B cell (primary cell): Measurements from ENCODE around the gene HCN1. TPM values are rescaled to one million over a fixed set of nuclear protein-coding genes. Genes with fewer than 3 reads are reported as not detected.

Experiments used
- ATAC-seq: fragments of 200-7000 bp; cut with Tn5 transposase; one replicate; pipeline ENCODE4 v1.10.0; 2021; ENCODE audit warnings: low read depth, mild to moderate bottlenecking, moderate number of reproducible peaks, moderate library complexity
- CTCF ChIA-PET: fragments of 350-600 bp; sonication (Branson Sonifier 250); formaldehyde crosslinking; loops from one replicate; lab custom pipeline; 2021; ENCODE audit warnings: antibody characterized with exemption, inconsistent platforms; lab: Charles Lee
- POLR2A ChIA-PET: fragments of 350-600 bp; sonication (Branson Sonifier 250); formaldehyde crosslinking; loops from one replicate; lab custom pipeline; 2021; ENCODE audit warnings: antibody characterized with exemption; lab: Charles Lee
- DNase-seq: peaks from one replicate; pipeline ENCODE4 v3.0.0; 2013
- H2AFZ ChIP-seq: 2 replicates; pipeline ENCODE4 v1.6.1; 2012; ENCODE audit warnings: mild to moderate bottlenecking, low read depth, low read length; ENCODE audit not compliant: insufficient read depth, poor library complexity, severe bottlenecking
- H3K27ac ChIP-seq, 2 donors: 1 replicate in 1 of 2; 2 replicates in 1 of 2; pipeline ENCODE4 v1.5.1; 2012 to 2013; ENCODE audit warnings: low read length in 2 of 2, mild to moderate bottlenecking in 2 of 2, moderate library complexity in 1 of 2
- H3K27me3 ChIP-seq, 4 experiments: fragments of 200-600 bp in 1 of 4; sonication (generic) in 1 of 4; replicated peaks in 1 of 4; 1 replicate in 2 of 4; 2 replicates in 2 of 4; pipeline versions ENCODE4 v1.6.1 to v1.7.0; 2013 to 2016; ENCODE audit warnings: low read length in 3 of 4, mild to moderate bottlenecking in 2 of 4, mixed read lengths in 1 of 4, moderate library complexity in 1 of 4; ENCODE audit not compliant: insufficient read depth in 4 of 4, control insufficient read depth in 3 of 4; ENCODE audit errors: control extremely low read depth in 1 of 4
- H3K36me3 ChIP-seq, 2 experiments: replicated peaks in 1 of 2; 1 replicate in 1 of 2; 2 replicates in 1 of 2; pipeline versions ENCODE4 v1.6.1 to v1.7.1; 2013; ENCODE audit warnings: low read length in 1 of 2; ENCODE audit not compliant: insufficient read depth in 2 of 2, control insufficient read depth in 1 of 2; ENCODE audit errors: control extremely low read depth in 1 of 2, extremely low read depth in 1 of 2
- H3K4me1 ChIP-seq, 2 donors: fragments of 200-600 bp in 1 of 2; sonication (generic) in 1 of 2; 1 replicate in 1 of 2; 2 replicates in 1 of 2; pipeline versions ENCODE4 v1.5.1 to v1.6.1; 2013 to 2017; ENCODE audit warnings: low read length in 2 of 2; ENCODE audit not compliant: control insufficient read depth in 2 of 2, insufficient read depth in 2 of 2
- H3K4me2 ChIP-seq: replicated peaks from 2 replicates; pipeline ENCODE3; 2012; ENCODE audit warnings: mild to moderate bottlenecking, low read depth, low read length; ENCODE audit not compliant: poor library complexity, severe bottlenecking
- H3K4me3 ChIP-seq, 5 experiments: fragments of 200-600 bp in 1 of 5; sonication (generic) in 1 of 5; 1 replicate in 3 of 5; 2 replicates in 2 of 5; pipeline versions ENCODE4 v1.5.1 to v1.7.0; 2011 to 2016; ENCODE audit warnings: low read length in 4 of 5, mild to moderate bottlenecking in 4 of 5, low read depth in 2 of 5, control low read depth in 1 of 5, moderate library complexity in 1 of 5; ENCODE audit not compliant: insufficient read depth in 1 of 5; ENCODE audit errors: control extremely low read depth in 1 of 5, extremely low read depth in 1 of 5
- H3K79me2 ChIP-seq: fragments of 200-600 bp; sonication (generic); one replicate; pipeline ENCODE4 v1.6.0; 2016; ENCODE audit warnings: low read length; ENCODE audit not compliant: control insufficient read depth, insufficient read depth
- H3K9ac ChIP-seq: fragments of 200-600 bp; sonication (generic); 2 replicates; pipeline ENCODE4 v1.6.1; 2017; ENCODE audit warnings: mild to moderate bottlenecking, low read length, moderate library complexity
- H3K9me3 ChIP-seq, 3 donors: one replicate each; pipeline versions ENCODE4 v1.6.1 to v1.7.1; 2013; ENCODE audit warnings: low read length in 2 of 3; ENCODE audit not compliant: control insufficient read depth in 2 of 3, insufficient read depth in 1 of 3; ENCODE audit errors: control extremely low read depth in 1 of 3
- H4K20me1 ChIP-seq: 2 replicates; pipeline ENCODE4 v1.6.0; 2012; ENCODE audit warnings: mild to moderate bottlenecking, low read length; ENCODE audit not compliant: insufficient read depth, control insufficient read depth, poor library complexity, severe bottlenecking
- H3K27ac Mint-ChIP-seq: one replicate; pipeline ENCODE4 v1.8.0; 2021; ENCODE audit warnings: mixed read lengths
- H3K27me3 Mint-ChIP-seq: one replicate; pipeline ENCODE4 v1.8.0; 2021; ENCODE audit warnings: mixed read lengths
- H3K4me1 Mint-ChIP-seq: one replicate; pipeline ENCODE4 v1.8.0; 2021; ENCODE audit warnings: mixed read lengths
- H3K4me3 Mint-ChIP-seq: one replicate; pipeline ENCODE4 v1.8.0; 2021; ENCODE audit warnings: mixed read lengths
- H3K9me3 Mint-ChIP-seq: one replicate; pipeline ENCODE4 v1.8.0; 2022; ENCODE audit warnings: mixed read lengths; ENCODE audit not compliant: insufficient read depth
- EZH2 ChIP-seq: IDR thresholded peaks from 2 replicates; pipeline ENCODE4 v1.6.1; 2012; ENCODE audit warnings: borderline replicate concordance, low read depth, mild to moderate bottlenecking, moderate library complexity, low read length; ENCODE audit not compliant: insufficient read depth, poor library complexity, severe bottlenecking
- WGBS: methylation state at CpG from one replicate; pipeline ENCODE4 v1.1.5; 2013; ENCODE audit warnings: missing lambda C conversion rate; ENCODE audit not compliant: insufficient coverage; 5-methylcytosine and 5-hydroxymethylcytosine counted together
- intact Hi-C: fragments of 100-400 bp; cut with micrococcal nuclease; formaldehyde crosslinking; loops from one replicate; pipeline ENCODE4 v1.10.0; 2022
- polyA plus RNA-seq: library from polyadenylated mRNA; depleted of rRNA; stranded (reverse); fragments of >200 nt; gene quantifications from 2 replicates; pipeline ENCODE4 v1.2.3, GENCODE V29; 2012
- total RNA-seq, 2 donors: library from RNA; stranded (reverse); fragments of 120-200 nt in 1 of 2; gene quantifications; 1 replicate in 1 of 2; 2 replicates in 1 of 2; pipeline versions ENCODE4 v1.2.3 to v1.2.4, GENCODE V29; 2013 to 2022
- TF ChIP-seq, protein P1 (sequence below): fragments of 200-600 bp; IDR thresholded peaks from one replicate; pipeline ENCODE4 v1.8.0; 2022; ENCODE audit warnings: antibody characterized with exemption, mild to moderate bottlenecking

Gene HCN1
- total and polyA plus RNA-seq, 2 donors (not counting 1 experiment from before 2014, with no cell fraction given), result not detected

DNA sequence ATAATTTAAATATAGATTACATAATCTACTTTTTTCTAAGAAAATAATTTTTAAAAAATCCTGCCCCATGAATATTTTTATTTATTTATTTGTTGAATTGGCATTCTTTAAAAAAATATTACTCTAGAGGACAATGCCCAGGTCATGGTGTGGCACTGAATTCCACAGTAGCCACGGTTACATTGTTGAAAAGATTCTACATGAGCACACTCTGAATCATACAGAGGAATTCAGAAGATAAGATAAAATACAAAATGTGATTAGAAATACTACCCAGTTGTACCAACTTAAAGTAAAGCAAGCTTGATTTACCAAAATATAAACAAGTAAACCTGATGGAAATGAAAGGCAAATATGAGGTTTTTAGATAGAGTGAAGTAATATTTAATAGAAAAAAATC lies 183.7 kb downstream of the HCN1 start:
- peaks cover 2% of the 10 kb centered on the region for H3K9me3 Mint-ChIP-seq
- H3K4me3 ChIP-seq, result no peak overlapping the region
- H3K79me2 ChIP-seq, result no peaks in the 10 kb centered on the region
- H3K27me3 ChIP-seq, result no peaks in the 10 kb centered on the region
- no peaks in the 10 kb centered on the region for H3K27me3 Mint-ChIP-seq
- ATAC-seq, result no peak
- H3K36me3 ChIP-seq, result no peaks in the 10 kb centered on the region
- H3K9ac ChIP-seq, result no peak overlapping the region
- CTCF ChIA-PET, result no interaction called here
- no peak overlapping the region for H3K4me2 ChIP-seq
- POLR2A ChIA-PET, result no interaction called here
- no peaks in the 10 kb centered on the region for H3K4me1 ChIP-seq
- intact Hi-C loops, result no loop called here
- H4K20me1 ChIP-seq, result no peaks in the 10 kb centered on the region
- DNase-seq, result no peak
- TF ChIP-seq, protein P1, sequence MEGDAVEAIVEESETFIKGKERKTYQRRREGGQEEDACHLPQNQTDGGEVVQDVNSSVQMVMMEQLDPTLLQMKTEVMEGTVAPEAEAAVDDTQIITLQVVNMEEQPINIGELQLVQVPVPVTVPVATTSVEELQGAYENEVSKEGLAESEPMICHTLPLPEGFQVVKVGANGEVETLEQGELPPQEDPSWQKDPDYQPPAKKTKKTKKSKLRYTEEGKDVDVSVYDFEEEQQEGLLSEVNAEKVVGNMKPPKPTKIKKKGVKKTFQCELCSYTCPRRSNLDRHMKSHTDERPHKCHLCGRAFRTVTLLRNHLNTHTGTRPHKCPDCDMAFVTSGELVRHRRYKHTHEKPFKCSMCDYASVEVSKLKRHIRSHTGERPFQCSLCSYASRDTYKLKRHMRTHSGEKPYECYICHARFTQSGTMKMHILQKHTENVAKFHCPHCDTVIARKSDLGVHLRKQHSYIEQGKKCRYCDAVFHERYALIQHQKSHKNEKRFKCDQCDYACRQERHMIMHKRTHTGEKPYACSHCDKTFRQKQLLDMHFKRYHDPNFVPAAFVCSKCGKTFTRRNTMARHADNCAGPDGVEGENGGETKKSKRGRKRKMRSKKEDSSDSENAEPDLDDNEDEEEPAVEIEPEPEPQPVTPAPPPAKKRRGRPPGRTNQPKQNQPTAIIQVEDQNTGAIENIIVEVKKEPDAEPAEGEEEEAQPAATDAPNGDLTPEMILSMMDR, result no peak
- TF ChIP-seq EZH2, result no peak
- no peak overlapping the region for H3K27ac Mint-ChIP-seq
- no peak overlapping the region for H3K4me3 Mint-ChIP-seq
- H2AFZ ChIP-seq, result no peak overlapping the region
- no CpG with 5 or more reads among the region's 1 CpG for WGBS
- no peak overlapping the region for H3K27ac ChIP-seq
- H3K4me1 Mint-ChIP-seq, result no peaks in the 10 kb centered on the region
- no peaks in the 10 kb centered on the region for H3K9me3 ChIP-seq

DNA sequence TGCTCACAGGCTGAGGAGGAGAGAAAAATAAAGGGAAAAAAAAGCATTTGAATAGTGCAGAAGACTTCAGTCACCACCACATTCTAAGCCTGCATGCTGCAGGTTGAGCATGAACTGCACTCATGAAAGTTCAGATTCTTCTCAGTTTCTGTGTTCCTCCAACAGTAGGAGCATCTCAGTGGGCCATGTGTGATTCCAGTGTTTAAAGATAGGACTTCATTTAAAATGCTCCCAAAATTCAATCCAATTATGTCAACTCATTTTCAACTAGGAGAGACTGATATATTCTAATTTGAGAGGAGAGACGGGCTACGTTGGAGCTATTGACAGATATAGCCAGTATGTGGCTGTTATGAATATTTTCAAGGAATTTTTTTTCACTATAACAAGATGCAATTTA lies 186.8 kb downstream of the HCN1 start:
- H3K27ac ChIP-seq, result no peak overlapping the region
- ChIA-PET POLR2A (no interaction called here), CTCF (no interaction called here)
- H3K4me1 ChIP-seq, result no peaks in the 10 kb centered on the region
- no peaks in the 10 kb centered on the region for H3K27me3 ChIP-seq
- Mint-ChIP-seq H3K4me1 (no peaks in the 10 kb centered on the region), H3K9me3 (peaks cover 2% of the 10 kb centered on the region), H3K4me3 (no peak overlapping the region), H3K27ac (no peak overlapping the region), H3K27me3 (no peaks in the 10 kb centered on the region)
- H3K4me3 ChIP-seq, result no peak overlapping the region
- intact Hi-C loops, result no loop called here
- no peaks in the 10 kb centered on the region for H3K36me3 ChIP-seq
- no peak overlapping the region for H2AFZ ChIP-seq
- WGBS, result no CpG with 5 or more reads among the region's 2 CpGs
- DNase-seq, result no peak
- no peak overlapping the region for H3K9ac ChIP-seq
- H3K79me2 ChIP-seq, result no peaks in the 10 kb centered on the region
- TF ChIP-seq EZH2, result no peak
- TF ChIP-seq, protein P1, result no peak
- no peak for ATAC-seq
- no peak overlapping the region for H3K4me2 ChIP-seq
- H4K20me1 ChIP-seq, result no peaks in the 10 kb centered on the region
- H3K9me3 ChIP-seq, result no peaks in the 10 kb centered on the region
